Ammon's horn (tissue), 1 donor: ENCODE measurements around the gene TMEM131.
A peak's percentile ranks its signal among the peaks of the same experiment; 100 is the strongest.

ENCODE experiments used
- DNase-seq: peaks from one replicate; pipeline ENCODE4 v3.0.0-alpha.2; 2016; ENCODE audit warnings: low spot score

TMEM131 gene

DNA sequence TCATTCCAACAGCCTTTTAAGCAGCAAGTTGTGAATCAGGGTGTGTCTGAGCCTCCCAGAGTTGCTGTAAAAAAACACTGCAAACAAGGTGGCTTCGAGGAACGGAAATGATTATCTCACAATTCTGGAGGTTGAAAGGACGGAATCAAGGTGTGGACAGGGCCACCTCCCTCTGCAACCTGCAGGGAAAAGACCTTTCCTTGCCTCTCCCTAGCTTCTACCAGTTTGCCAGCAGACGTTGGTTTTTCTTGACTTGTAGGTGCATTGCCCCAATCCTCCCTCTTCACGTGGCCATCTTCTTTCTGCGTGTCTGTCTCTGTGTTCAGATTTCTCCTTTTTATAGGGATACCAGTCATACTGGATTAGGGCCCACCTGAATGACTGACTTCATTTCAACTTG, 24.8 kb upstream of the TMEM131 start:
- no peak for DNase-seq

DNA sequence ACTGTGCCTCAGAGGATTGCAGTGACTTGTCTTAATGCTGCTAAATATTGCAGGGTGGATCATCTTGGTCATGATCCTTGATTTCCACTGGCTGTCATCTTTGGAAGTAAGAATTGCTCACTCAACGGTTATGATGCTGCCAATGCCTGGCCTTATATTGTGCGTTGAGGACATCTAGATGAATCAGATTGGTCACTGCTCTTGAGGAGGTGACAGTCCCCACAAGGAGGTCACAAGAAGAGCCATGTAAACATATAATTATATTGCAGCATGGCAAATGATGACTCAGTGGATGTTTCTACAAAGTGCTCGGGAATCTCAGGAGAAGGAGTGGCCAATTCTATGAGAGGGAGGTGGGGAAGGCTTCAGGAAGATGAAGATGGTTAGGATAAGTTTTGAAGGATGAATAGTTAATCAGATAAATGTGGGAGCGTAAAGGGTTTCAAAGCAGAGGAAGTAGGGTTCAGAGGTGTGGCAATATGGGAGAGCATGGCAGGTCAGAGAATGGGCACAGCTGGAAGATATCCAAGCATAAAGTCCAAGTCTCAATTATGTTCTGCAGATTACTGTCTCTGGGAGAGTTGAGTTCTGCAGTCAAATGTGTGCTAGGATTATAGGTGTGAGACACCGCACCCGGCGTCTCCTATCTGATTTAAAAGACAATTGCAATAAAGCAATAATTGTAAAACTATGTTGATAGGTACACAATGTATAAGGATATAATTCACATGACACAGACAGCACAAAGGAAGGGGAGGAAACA, 21.3 kb upstream of the TMEM131 start:
- DNase-seq: no peak

DNA sequence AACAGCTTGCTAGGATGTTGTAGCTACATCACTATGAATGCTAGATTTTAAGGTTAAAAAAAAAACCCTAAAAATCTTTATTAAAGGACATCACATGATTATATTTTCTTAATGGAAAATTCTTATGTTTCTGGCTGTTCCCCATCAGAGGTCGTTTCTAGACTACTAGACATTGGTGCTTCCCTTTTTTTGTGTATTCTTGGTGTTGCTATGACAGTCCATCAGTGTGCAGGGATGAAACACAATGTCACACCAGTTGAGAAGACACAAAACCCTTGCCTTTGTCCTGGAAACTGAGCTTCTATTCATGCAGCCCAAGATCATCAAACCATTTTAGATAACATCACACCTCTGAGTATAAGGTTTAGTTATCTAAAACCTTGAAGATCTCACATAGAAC, 19.9 kb upstream of the TMEM131 start:
- DNase-seq: no peak

DNA sequence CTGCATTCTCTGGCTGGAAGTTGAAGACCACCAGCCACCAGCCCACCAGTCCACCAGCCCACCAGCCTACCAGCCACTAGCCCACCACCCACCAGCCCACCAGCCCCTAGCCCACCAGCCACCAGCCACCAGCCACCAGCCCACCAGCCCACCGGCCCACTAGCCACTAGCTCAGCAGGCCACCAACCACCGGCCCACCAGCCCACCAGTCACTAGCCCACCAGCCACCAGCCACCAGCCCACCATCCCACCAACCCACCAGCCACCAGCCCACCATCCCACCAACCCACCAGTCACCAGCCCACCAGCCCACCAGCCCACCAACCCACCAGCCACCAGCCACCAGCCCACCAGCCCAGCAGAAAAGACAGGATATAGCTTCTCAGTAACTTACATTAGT, 18.6 kb upstream of the TMEM131 start:
- no peak for DNase-seq

DNA sequence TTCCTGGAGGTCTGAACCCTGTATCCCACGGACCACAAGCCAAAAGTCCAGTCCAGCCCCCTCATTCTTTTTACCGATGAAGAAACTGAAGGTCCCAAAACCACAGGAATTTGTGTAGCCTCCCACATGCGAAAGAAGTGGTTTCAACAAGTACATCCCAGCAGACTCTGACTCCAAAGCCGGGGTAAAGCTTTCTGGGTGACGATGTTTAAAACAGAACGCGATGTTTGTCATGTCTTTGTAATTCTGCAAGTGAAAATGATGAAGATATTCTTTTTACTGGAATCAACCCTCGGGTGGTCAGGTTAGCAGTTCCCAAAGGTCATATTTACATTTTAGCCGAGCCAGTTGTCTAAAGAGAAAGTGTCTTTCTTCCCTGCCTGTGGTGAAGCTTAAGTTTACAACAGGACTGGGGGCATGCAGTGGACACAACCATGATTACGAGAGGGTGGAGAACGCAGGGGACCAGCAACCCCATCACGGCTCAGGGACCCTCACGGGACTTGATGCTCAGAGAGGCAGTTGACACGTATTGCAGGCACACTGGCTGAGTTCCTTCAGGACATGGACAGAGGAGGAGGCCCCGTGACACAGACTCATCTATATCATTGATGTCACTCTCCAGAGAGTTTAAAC, 17.8 kb upstream of the TMEM131 start:
- no peak for DNase-seq

DNA sequence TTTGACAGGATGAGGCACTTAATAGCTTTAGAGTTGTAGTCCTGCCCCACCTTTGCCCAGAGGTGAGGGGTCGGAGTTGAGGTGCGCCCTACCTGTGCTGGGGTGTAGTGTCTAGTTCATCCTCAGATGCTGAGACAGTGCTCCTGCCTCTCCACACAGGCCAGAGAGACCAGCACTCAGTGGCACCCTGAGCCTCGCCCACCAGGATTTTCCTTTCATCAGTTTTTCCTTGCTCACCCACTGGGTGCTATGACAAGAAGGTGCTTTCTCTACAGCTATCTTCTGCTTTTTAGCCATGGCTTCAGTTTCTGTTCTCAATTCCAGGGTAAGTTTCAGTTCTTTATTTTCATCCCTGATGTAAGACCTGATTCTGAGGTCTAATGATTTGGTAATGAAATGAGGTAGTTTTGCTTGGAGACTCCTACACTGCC, 16.8 kb upstream of the TMEM131 start:
- peak; percentile 17 for DNase-seq

DNA sequence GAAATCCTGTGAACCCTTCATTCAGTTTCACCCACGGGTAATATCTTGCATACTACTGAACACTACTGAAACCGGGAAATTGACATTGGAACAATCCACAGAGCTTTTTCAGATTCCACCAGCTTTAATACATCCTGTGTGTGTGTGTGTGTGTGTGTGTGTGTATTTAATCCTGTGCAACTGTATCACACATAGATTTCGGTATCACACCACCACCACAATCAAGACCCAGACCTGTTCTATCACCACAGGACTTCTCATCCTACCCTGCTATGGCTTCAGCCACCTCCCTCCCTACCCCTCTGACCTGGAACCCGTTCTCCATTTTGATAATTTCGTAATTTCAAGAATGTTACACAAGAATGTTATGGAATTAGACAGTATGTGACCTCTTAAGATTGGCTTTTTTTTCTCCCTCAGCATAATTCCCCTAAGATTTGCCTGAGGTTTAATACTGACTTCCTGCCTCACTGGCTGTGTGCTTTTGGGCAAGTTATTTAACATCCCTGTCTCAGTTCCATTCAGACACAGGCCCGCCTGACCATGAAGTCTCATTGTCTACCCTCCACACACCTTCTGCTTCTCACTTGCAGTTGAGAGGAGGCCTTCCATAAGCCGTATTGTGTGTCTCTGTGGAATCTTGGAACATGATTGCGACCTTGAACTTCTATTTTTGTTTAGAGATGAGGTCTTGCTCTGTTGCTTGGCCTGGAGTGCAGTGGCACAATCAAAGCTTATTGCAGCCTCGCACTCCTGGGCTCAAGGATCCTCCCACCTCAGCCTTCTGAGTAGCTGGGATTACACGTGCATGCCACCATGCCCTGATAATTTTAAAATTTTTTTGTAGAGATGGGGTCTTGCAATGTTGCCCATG, 14.4 kb upstream of the TMEM131 start:
- DNase-seq: no peak

DNA sequence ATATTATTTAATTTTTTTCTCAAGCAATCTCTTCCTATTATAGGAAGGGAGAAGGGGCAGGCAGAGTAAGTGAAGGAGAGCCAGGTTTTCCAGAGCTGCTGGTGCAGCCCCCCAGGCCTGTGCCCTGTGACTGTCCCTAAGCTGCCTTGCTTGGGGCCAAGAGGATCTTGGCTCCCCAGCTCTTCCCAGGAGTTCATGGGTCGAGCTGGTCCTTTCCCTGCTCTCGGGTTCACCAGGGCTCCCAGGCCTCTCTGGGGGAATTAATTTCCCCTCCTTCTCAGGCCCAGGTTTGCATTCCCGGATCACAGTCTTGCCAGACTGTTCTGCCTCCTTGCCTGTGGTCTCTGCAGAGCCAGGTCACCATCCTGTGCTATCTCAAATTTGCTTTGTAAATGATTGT, 12.7 kb upstream of the TMEM131 start:
- DNase-seq: no peak

DNA sequence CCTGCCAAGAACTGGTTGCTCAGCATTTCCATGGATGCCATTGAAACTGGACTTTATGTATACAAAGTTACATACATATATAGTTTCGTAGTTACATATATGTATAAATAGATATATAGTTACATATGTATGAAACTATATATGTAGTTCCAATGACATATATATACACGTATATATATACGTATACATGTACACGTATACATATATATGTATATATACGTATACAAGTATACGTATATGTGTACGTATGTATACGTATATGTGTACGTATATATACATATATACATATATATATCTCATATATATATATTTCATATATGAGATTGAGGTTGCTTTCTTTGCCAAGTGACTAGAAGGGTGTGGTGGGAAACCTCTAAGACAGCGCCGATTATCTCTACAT, 10.6 kb upstream of the TMEM131 start:
- DNase-seq: no peak

DNA sequence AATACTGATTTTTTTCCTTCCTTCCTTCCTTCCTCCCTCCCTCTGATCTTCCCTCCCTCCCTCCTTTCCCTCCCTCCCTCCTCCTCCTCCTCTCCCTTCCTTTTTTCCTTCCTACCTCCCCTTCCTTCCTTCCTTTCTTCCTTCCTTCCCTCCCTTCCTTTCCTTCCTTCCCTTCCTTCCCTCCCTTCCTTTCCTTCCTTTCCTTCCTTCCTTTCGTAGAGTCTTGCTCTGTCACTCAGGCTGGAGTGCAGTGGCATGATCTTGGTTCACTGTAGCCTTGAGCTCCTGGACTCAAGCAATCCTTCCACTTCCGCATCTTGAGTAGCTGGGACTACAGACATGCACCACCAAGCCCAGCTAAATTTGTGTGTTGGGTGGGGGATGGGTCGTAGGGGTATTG, 8.9 kb upstream of the TMEM131 start:
- DNase-seq: no peak

DNA sequence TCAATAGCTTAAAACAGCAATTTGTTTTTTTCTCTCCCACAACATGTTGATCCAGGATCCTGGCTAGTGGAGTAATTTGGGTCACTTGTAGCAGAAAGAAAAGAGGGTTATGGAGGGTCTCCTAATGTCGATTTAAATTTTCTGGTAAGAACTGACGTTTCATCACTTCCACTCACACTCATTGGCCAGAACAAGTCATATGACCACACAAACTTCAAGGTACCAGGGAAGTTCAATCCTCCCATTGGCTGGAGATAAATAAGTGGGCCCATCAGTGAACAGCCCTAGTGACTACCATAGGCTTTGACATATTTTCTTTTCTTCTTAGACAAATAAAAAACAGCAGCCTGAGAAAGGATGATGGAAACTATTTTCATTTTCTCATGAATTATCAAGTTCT, 8.3 kb upstream of the TMEM131 start:
- no peak for DNase-seq

DNA sequence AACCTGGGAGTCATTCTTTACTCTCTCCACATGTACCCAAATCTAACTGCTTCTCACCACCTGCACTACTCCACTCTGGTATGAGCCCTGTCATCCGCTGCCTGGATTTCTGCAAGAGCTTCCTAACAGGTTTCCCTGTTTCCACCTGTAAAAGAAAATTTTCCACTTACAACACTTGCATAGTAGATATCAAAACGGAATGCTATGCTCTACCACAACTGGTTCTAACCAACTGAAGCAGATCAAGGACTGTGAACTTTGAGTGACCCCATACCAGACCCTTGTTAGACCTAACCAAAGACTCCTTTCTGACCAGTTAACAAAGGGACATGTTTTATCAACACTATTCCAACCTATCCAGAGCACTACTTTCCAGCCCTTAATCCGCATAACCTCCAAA, 3.8 kb upstream of the TMEM131 start:
- no peak for DNase-seq

DNA sequence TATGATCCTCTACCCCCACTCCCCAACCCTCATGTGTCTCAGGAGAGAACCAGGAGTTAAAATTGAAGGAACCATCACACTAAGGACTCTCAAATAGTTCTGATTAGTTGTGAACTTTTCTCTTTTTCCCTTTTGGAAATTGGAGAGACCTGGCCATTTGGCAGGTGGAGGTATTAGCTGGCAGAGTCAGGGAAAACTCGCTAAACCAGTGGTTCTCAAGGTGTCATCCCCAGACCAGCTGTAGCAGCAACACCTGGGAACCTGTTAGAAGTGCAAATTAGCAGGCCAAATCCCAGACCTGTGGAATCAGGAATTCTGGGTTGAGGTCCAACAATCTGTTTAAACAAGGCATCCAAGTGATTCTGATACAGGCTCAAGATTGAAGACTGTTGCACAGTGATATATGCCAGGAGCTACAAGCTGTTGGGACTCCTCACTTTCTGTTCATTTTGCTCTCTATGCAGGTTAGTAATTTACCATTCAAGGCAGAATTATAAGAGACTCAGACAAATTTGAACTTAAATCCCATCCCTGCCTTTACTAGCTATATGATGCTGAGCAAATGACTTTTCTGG, 2.8 kb upstream of the TMEM131 start:
- DNase-seq: no peak

DNA sequence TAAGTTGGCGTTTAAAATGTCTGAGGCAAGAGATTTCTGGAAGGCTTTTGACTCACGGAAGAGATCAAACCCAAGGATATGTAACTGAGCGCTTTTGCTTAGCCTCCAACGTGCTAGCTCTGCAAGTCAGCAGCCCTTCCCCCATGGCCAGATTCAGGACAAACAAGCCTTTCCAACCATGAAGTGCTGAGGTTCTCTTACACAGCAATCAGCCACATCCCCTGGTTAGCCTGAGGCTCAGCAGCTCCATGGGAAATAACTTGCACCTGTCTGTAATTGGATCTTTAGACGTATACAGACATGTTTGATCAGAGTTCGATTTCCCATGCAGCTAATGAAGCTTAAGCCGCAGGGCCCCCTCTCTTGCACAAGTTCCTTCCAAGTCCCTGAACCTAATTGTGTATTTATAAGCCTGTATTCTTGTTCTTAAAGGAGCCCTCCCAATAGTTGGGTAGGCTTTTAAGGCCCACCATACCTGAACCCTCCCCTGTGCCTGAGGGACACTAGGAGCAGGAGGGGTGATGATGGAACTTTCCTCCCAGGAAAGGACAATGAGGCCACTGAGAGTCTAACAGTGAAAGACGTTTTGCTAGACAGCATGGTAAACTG, 2.1 kb upstream of the TMEM131 start:
- no peak for DNase-seq

DNA sequence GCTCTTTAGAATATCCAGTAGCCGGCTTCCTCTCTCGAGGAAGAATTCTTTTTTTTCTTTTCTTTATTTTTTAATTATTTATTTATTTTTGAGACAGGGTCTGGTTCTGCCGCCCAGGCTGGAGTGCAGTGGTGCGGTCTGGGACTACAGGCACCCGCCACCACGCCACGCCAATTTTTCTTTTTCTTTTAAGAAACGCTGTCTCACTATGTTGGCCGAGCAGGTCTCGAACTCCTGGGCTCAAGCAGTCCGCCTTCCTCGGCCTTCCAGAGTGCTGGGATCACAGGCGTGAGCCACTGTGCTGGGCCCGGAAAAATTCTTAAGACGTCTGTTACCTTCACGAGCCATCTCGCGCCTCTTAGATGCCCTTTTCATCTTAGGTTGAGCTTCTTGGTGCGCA, 931 bp upstream of the TMEM131 start:
- no peak for DNase-seq

DNA sequence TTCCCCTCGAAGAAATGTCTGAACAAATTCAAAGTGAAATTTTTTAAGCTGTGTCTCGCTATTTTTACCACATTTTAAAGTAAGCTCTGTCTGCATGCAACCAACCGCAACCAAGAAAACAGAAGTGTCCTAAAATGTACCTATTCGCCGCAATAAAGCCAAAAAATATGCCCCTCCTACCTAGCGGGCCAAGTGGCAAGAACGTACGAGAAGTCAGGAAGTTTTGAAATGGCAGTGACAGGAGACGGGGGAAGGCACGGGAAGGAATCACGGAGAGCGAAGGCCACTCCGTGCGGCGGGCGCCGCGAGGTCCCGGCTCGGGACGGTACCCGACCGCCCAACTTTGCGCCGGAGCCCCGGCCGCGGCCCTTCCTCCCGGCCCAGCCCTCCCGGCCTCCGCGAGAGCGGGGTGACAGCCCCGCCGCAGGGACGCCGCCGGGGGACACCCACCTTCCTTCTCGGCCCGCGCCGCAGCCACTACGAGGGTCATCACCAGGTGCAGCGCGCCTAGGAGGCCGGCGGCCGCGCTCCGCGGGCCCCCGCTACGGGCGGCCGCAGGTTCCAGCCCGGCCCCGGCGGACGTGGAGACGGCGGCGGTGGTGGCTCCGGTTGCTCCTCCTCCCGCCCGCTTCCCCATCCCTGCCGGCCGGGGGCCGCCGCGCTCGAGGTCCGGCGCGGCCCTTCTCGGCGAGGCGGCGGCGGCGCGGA, 568 bp downstream of the TMEM131 start:
- peak; percentile 34 for DNase-seq

DNA sequence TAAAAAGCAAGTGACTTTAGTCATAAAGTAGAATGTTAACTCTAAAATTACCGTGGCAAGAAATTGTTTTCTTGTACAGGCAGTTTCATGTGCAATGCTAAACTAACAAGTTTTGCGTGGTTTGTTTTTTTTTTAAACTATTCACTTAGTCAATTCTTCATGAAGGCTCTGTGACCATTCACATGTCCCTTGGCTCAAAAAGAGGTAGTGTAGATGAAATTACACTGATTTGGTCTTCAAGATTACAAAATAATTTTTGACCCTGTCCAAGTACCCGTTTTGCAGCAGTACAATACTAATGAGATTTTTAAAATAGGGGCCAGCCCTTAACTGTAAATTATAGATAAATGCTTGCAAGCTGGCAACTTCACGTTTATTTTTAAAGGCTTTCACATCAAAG, 1.3 kb downstream of the TMEM131 start:
- no peak for DNase-seq

DNA sequence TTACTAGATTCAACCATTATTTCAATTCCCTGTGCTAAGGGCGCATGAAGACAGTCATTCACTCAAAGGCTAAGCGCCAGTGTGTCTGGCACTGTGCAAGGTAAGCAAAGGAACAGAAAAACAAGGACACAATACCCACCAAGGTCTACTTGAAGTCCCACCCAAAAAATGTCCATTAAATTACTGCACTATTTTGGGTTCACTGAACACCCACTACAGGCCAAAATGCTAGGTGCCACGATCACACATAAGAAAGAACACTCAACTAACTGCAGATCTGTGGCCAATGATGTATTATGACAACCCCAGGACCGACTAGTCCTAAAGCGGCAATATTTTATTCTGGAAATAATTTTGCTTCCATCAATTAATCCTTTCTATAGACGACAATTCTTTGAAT, 1.8 kb downstream of the TMEM131 start:
- no peak for DNase-seq

DNA sequence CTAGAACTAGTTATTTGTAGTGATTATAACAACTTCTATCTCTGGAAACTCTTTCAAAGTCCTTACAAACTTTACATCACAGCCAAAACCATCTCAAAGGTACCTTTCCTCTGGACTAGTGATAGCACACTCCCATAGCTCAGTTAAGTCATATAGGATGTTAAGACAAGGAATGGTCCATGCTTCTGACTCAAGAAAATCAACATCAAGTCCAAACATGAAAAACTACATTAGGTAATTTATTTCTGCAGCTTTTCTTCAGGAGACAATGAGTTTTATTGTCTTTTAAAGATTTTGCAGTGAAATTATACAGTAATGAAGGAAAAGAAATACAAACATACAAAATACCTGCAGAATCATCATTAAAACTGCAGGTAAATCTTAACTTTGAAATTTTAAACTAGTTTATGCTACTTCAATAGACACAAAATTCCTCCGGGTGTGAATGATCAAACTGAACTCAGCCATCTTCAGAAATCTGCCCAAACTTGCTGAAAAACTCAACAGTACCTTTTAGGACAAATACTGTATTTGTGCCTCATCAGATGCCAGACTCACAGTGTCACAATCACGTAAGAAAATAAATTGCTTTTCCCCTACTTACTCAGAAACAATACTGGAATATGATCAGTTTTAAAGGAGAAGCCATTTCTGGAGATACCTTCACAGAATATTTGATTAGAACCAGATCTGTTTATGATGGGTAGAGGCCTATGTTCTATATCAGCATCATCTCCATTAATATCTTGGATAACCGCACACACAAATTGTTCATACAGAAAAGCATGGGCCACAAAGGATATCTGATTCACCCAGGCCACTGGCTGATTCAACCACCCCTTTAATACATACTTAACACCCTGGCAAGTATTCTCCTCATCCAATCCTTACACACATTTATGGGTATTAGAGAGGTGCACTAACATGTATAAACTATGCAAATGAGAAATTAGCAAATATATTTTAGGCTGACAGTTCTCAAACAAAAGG, 2.6 kb downstream of the TMEM131 start:
- DNase-seq: no peak
